A549 (cell line): ENCODE measurements around the gene CFL2.

Experiments used
- HDAC2 ChIP-seq: fragments of 200-600 bp; sonication (generic); IDR thresholded peaks from 2 replicates; pipeline ENCODE4 v1.6.1; 2016
- POLR2A ChIP-seq: IDR thresholded peaks from 2 replicates; pipeline ENCODE4 v1.6.1; 2012; ENCODE audit warnings: mild to moderate bottlenecking, low read length
- TF ChIP-seq, protein P1 (sequence below): fragments of >200 bp; sonication (Bioruptor Twin); formaldehyde crosslinking; IDR thresholded peaks from 3 replicates; pipeline ENCODE4 v1.5.1; 2016

DNA sequence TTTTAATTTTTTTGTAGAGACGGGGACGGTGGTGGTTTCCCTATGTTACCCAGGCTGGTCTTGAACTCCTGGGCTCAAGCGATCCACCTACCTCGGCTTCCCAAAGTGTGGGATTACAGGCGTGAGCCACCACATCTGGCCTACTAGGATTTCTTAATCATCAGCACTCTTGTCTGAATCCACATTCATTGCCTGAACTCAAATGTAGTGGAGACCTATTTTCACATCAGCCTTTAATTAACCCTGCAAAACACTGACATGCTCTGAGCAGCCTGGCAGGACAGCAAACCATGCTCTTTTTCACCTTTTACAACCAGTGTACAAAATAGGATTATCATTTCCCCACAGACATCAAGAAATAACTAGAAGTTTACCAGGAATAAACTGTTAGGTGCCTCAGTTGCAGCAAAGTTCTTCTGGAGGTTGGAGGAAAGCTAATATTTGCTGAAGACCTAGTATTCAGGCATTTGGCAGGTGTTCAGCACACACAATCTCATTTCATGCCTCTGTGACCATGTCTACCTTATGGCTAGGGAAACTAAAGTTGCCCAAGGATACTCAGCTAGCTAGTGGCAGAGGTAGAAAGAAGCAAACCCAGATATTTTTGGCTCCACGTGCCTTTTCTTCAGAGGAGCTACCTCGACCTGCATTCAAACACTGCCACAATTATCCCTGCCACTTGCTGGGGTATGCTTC lies 37.7 kb downstream of the CFL2 start:
- TF ChIP-seq, protein P1, sequence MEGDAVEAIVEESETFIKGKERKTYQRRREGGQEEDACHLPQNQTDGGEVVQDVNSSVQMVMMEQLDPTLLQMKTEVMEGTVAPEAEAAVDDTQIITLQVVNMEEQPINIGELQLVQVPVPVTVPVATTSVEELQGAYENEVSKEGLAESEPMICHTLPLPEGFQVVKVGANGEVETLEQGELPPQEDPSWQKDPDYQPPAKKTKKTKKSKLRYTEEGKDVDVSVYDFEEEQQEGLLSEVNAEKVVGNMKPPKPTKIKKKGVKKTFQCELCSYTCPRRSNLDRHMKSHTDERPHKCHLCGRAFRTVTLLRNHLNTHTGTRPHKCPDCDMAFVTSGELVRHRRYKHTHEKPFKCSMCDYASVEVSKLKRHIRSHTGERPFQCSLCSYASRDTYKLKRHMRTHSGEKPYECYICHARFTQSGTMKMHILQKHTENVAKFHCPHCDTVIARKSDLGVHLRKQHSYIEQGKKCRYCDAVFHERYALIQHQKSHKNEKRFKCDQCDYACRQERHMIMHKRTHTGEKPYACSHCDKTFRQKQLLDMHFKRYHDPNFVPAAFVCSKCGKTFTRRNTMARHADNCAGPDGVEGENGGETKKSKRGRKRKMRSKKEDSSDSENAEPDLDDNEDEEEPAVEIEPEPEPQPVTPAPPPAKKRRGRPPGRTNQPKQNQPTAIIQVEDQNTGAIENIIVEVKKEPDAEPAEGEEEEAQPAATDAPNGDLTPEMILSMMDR: no peak
- TF ChIP-seq HDAC2 (no peak), POLR2A (no peak)
